Measurements from ENCODE around the gene RDH5.

RDH5 gene

GRCh38 chr12:55696141-55696540 is 24.1 kb upstream of the RDH5 start:
- DNase-seq (ENCODE audit: low read depth in 2 of 2), result no peak

GRCh38 chr12:55696796-55697462 is 23.3 kb upstream of the RDH5 start:
- no peak for DNase-seq (ENCODE audit: low read depth in 2 of 2)

- DNase-seq (ENCODE audit: low read depth in 2 of 2), result no peak
Measured at GRCh38 chr12:55697686-55698085, 22.5 kb upstream of the RDH5 start.

- DNase-seq (ENCODE audit: low read depth in 2 of 2), result no peak
Measured at GRCh38 chr12:55698241-55698955, 21.8 kb upstream of the RDH5 start.

- no peak for DNase-seq (ENCODE audit: low read depth in 2 of 2)
Measured at GRCh38 chr12:55698965-55699364, 21.2 kb upstream of the RDH5 start.

DNA sequence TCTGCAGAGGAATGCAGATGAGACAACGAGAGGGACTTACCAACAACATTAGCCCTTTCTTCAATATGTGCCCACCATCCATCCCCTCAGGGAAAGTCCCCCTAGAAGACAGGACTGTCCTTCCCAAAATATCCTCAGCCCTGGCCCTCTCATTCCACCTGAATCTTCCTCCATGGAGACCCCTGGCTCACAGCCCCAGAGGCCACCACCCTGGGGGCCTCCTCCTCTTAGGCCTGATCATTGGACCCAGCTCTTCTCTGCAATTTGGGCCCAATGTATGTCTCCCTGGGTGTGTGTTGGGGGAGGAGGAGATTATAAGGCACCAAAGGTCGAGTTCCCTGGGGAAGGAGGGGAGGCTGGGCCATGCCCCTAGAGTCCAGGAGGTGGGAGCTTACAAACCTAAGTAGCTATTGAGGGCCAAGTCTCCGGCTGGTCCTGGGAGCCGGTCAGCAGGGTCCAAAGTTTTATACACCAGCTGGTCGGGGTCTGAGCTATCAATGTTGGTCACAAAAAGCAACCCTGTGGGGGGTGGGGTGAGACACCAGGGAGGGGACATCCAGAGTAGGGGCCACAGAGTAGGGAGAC is 20.6 kb upstream of the RDH5 start:
- DNase-seq (ENCODE audit: low read depth in 2 of 2), result no peak

GRCh38 chr12:55700255-55701018 is 19.8 kb upstream of the RDH5 start:
- no peak for DNase-seq (ENCODE audit: low read depth in 2 of 2)

GRCh38 chr12:55702861-55703260 is 17.3 kb upstream of the RDH5 start:
- no peak for DNase-seq (ENCODE audit: low read depth in 2 of 2)

DNA sequence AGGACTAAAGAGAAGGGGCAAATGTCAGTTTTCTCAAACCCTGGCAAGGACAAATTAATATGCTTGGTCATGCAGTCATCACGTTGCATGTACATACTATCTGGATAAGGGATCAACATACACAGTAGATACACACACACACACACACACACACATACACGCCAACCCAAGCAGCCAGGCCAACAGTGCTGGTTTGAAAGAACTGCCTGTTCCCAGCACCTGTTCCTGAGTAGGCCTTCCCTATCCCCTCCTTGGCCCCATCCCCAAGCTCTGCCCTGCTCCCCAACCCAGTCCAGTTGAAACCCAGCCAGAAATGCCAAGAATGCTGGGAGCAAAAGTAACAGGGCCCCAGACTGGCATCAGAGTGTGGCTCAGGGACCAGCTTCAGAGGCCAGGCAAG is 16.9 kb upstream of the RDH5 start:
- DNase-seq (ENCODE audit: low read depth in 2 of 2), result no peak

DNA sequence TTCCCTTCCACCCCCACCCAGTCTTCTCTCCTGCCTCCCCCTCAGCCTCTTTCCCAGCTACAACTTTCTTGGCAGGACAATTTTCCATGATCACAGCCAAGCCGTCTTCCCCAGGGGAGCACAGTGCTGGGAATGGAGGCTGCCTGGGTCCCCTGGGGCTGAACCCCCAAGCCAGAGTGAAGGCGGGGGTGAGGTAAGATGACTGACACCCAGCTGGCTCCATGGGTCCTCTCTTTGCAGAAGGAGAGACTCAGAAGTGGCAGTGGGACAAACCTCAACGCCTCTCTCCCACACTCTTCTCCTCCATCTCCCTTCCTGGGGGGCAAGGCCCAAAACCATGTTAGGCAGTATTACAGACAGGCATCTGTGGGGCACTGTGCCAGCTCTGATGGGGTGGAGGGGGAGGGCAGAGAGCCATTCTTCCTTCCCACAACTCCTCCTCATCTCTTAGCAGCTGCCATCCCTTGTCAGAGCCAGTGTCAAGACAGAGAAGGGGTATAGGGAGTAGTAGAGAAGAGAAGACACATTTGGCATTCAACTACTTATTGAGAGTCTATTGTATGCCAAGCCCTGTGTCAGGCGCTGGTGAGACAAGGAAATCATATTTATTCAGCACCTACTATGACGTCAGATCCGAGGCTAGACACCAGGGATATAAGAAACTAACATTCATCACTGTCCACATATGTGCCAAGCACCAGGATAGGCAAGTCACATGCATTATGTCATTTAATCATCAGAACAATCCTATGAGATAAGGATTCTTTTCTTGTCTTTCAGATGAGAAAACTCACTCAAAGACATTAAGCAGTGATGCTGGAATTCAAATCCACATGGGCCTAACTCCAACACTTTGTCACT is 16.1 kb upstream of the RDH5 start:
- no peak for DNase-seq (ENCODE audit: low read depth in 2 of 2)

- DNase-seq (ENCODE audit: low read depth in 2 of 2), result no peak
Measured at GRCh38 chr12:55704824-55705718, 15.1 kb upstream of the RDH5 start.

- DNase-seq (ENCODE audit: low read depth in 2 of 2), result no peak
Measured at GRCh38 chr12:55705782-55706402, 14.3 kb upstream of the RDH5 start.

DNA sequence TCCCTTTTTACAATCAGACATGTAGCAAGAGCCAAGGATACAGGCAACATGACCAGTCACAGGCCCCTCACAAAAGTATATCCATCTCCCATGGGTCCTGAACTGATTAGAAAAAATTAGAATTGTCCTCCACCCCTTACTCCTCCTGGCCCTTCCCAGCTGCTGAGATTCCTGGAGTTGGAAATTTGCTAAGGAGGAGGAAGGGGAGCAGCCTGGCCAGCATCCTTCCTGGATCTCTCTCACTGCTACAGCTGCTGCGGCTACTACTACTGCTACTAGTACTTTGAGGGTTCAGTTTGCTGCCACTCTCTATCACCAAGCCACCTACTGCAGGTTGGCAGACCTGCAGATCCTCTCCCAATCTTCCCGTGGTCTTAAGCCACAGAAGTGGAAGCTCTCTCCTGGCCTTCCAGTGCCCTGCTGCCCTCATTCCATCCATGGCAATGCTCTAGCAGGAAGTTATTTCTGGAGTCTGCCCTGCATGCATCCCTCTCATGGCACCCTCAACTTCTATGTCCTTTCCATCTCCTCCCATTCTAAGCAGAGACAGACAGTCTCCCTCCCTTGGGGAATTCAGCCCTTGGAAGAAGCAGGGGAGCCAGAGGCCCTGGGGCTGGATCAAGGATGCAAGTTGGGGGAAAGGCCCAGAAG is 13.5 kb upstream of the RDH5 start:
- no peak for DNase-seq (ENCODE audit: low read depth in 2 of 2)

GRCh38 chr12:55707219-55707671 is 12.9 kb upstream of the RDH5 start:
- DNase-seq (ENCODE audit: low read depth in 2 of 2), result no peak

GRCh38 chr12:55707841-55708694 is 12.1 kb upstream of the RDH5 start, which contains the start of gene ITGA7:
Gene ITGA7, minus strand, starts transcription at chr12:55707904. Its CDS starts 222 bp downstream, at chr12:55707682.
- peak; percentile 37 to 70 for DNase-seq (ENCODE audit: low read depth in 2 of 2)

- no peak for DNase-seq (ENCODE audit: low read depth in 2 of 2)
Measured at GRCh38 chr12:55708695-55709233, 11.4 kb upstream of the RDH5 start.

GRCh38 chr12:55711786-55712553 is 8.2 kb upstream of the RDH5 start:
- no peak for DNase-seq (ENCODE audit: low read depth in 2 of 2)
